ENCODE results near the gene HTRA2. TPM values are rescaled to one million over a fixed set of nuclear protein-coding genes. Genes with fewer than 3 reads are reported as not detected.

Gene HTRA2
- polyA plus RNA-seq, 1 donor from 2014 or later = 34.4 TPM

GRCh38 chr2:74566076-74566753, 36.5 kb downstream of the HTRA2 start:
- no peak overlapping the region for H3K4me3 Mint-ChIP-seq
- no peaks in the 10 kb centered on the region for H3K9me3 Mint-ChIP-seq

DNA sequence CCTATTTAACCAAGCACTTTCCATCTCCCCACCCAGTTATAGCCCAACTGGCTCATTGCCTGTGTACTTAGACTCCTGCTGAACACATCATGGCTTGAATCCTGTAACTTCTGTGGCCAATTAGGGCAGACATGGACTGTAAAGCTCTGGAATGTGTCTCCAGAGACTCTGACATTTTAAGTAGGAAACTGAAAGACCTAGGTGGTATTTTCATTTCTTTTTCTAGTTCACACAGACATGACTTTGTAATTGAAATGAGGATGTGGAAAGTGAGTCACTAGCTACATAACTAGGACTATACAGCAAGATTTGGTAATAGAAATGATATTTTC, 37.0 kb downstream of the HTRA2 start:
- peaks cover 3% of the 10 kb centered on the region for H3K36me3 Mint-ChIP-seq
- H3K4me1 Mint-ChIP-seq = peaks cover 1 to 6% (median 4%) of the 10 kb centered on the region in 3 donors
- no peak overlapping the region for H3K27ac Mint-ChIP-seq
- H3K4me3 Mint-ChIP-seq = no peak overlapping the region
- no peaks in the 10 kb centered on the region for H3K9me3 Mint-ChIP-seq
- H3K27me3 Mint-ChIP-seq = no peaks in the 10 kb centered on the region

More at GRCh38 chr2:74566076-74566753, 36.5 kb downstream of the HTRA2 start:
- Mint-ChIP-seq H3K27ac (peak overlapping the region in 1 of 3 donors; percentile 29), H3K4me1 (peaks cover 1 to 6% (median 4%) of the 10 kb centered on the region in 3 donors), H3K36me3 (peaks cover 4% of the 10 kb centered on the region), H3K27me3 (no peaks in the 10 kb centered on the region)

DNA sequence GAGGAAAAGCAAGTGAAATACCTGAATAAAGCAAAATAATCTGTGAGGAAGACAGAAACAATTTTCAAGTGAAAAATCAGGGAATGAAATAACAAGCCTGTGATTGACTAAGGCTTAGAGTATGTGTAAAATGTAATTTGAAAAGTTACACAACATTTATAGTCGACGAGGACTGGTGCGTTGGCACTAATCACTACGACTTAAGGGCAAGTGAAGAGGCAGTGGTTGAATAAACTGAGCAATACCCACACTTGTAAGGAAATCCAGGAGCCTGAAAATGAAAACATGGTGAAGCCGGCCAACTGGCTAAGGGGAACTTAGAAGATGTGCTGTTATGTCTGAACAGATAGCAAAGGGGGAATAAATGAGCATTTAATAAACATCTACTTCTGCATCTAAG, 38.1 kb downstream of the HTRA2 start:
- Mint-ChIP-seq H3K9me3 (no peaks in the 10 kb centered on the region), H3K27me3 (no peaks in the 10 kb centered on the region), H3K4me3 (no peak overlapping the region), H3K4me1 (peaks cover 6 to 8% (median 7%) of the 10 kb centered on the region in 3 donors), H3K36me3 (peaks cover 3% of the 10 kb centered on the region), H3K27ac (no peak overlapping the region)

DNA sequence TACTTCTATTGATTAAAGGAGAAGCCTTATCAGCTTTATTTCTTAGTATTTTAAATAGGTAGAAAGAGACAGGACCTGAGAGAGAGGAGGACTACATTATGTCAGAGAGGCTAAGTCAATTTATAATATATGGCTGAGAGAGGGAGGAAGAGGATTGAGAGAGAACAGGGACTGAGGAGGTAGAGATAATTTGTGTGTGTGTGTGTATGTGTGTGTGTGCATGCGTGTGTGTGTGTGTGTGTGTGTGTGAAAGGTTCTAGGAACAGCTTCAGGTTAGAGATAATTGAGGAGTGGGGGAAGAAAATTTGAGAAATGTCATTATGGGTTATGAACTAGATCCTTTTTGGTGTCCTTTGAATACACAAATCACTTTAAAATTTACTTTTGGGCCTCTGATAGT, 40.0 kb downstream of the HTRA2 start:
- H3K9me3 Mint-ChIP-seq = no peaks in the 10 kb centered on the region
- peak overlapping the region in 1 of 3 donors; percentile 58 for H3K27ac Mint-ChIP-seq
- peak overlapping the region in 1 of 4 donors; percentile 4 for H3K4me3 Mint-ChIP-seq
- peaks cover 3% of the 10 kb centered on the region for H3K27me3 Mint-ChIP-seq
- peaks cover 1% of the 10 kb centered on the region for H3K36me3 Mint-ChIP-seq
- H3K4me1 Mint-ChIP-seq = peaks cover 17 to 22% (median 18%) of the 10 kb centered on the region in 3 donors

DNA sequence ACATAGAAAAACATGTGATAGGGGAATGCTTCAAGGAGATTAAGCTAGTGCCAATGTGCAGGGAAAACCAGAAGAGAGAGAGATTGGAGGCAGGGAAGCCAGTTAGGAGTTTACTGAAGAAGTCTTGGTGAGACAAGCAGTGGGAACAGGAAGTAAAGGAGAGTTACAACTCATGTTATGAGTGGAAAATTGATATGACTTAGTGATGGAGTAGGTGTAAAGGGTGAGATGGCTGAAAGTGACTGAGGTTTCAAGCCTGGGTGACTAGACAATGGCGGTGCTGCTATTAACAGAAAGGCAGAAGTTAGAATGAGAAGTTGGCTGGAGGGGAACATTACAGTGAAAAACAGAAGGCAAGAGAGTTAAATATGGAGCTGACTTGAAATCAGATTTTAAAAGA, 41.3 kb downstream of the HTRA2 start:
- Mint-ChIP-seq H3K27me3 (peaks cover 3% of the 10 kb centered on the region), H3K9me3 (no peaks in the 10 kb centered on the region), H3K4me1 (peaks cover 18 to 23% (median 18%) of the 10 kb centered on the region in 3 donors), H3K27ac (no peak overlapping the region), H3K36me3 (no peaks in the 10 kb centered on the region), H3K4me3 (no peak overlapping the region)

DNA sequence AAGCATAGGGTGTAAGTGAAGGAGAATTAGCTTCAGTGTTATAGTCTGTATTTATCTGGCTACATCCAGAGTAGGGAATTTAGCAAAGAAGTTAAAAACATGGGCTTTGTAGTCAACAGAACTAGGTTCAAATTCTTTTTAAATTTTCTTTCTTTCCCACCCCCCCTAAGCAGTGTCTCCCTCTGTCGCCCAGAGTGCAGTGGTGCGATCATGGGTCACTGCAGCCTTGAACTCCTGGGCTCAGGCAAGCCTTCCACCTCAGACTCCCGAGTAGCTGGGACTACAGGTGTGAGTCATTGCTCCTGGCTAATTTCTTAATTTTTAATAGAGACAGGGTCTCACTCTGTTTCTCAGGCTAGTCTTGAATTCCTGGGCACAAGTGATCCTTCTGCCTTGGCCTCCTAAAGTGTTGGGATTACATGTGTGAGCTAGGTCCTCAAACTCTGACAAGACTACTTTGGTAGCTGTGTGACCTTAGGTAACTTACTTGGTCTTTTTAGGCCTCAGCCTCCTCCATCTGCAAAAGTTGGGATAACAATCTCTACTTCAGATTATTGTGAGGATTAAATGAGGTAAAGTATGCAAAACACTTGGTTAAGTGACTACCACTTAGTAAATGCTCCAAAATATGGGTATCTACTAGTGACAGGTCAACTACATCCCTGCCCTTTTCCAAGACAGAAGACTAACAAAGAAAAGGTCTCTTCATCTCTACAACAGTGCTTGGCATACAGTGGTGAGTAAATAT, 42.6 kb downstream of the HTRA2 start:
- Mint-ChIP-seq H3K4me1 (peaks cover 23 to 30% (median 30%) of the 10 kb centered on the region in 3 donors), H3K9me3 (no peaks in the 10 kb centered on the region), H3K4me3 (no peak overlapping the region), H3K27me3 (peaks cover 3% of the 10 kb centered on the region), H3K27ac (peak overlapping the region in 1 of 3 donors; percentile 69), H3K36me3 (no peaks in the 10 kb centered on the region)

GRCh38 chr2:74573747-74574562, 44.2 kb downstream of the HTRA2 start:
- Mint-ChIP-seq H3K27ac (peak overlapping the region; percentile 29 to 82 (median 75)), H3K36me3 (no peaks in the 10 kb centered on the region), H3K4me3 (peak overlapping the region; percentile 62 to 93 (median 78)), H3K4me1 (peaks cover 23 to 35% (median 26%) of the 10 kb centered on the region in 3 donors), H3K9me3 (no peaks in the 10 kb centered on the region), H3K27me3 (peaks cover 3% of the 10 kb centered on the region)

DNA sequence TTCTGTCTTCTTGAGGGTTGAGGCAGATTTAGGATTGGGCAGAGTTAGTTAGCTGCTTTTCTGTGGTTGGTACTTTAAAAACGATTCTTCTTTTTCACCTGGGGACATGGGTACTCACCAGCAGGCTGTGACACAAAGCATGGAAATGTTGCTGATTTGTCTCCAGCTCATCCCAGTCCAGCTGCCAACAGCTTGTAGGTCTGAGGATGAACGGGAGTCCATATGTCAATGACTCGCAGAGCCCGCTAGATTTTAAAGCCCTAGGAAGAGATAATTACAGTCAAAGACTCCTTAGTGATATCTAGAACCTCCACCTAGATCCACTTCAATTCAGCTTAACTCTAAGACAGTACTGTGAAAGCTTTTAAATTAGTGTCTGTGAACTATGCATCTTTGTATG, 45.6 kb downstream of the HTRA2 start:
- peak overlapping the region in 1 of 3 donors; percentile 17 for H3K27ac Mint-ChIP-seq
- H3K9me3 Mint-ChIP-seq = no peaks in the 10 kb centered on the region
- no peak overlapping the region for H3K4me3 Mint-ChIP-seq
- H3K4me1 Mint-ChIP-seq = peaks cover 21 to 34% (median 26%) of the 10 kb centered on the region in 3 donors
- peaks cover 3% of the 10 kb centered on the region for H3K27me3 Mint-ChIP-seq
- H3K36me3 Mint-ChIP-seq = no peaks in the 10 kb centered on the region

DNA sequence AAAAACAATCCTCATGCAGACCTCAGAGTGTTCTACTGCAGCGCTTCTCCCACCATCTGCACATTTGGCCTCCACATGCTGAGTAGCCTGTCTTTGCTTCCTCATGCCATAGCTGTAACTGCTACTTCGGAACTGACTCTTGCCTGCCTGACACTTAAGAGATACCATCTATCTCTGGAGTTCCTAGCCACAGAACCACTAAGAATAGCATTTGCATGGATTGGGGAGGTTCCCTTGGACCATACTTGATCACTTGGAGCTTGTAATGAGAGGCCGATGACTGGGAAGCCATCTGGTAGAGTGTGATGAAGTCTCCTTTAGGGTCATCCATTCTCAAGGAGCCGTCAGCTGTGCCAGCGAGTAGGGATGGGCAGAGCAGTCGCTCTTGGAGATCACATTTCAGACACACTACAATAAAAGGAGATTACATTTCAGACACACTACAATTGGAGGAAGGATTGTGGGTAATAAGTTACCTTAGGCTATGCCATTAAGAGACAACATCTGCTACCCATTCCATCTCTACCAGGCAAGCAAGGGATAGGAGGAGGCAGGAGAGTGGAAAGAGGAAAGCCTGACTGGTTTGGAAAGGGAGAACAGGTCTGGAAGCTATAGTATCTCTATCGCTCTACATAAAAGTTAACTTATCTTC, 46.6 kb downstream of the HTRA2 start:
- Mint-ChIP-seq H3K4me1 (peaks cover 21 to 34% (median 26%) of the 10 kb centered on the region in 3 donors), H3K27me3 (peaks cover 3% of the 10 kb centered on the region), H3K4me3 (no peak overlapping the region), H3K36me3 (no peaks in the 10 kb centered on the region), H3K27ac (no peak overlapping the region), H3K9me3 (no peaks in the 10 kb centered on the region)

- H3K27me3 Mint-ChIP-seq = peaks cover 3% of the 10 kb centered on the region
- no peak overlapping the region for H3K4me3 Mint-ChIP-seq
- peaks cover 21 to 34% (median 26%) of the 10 kb centered on the region in 3 donors for H3K4me1 Mint-ChIP-seq
- no peak overlapping the region for H3K27ac Mint-ChIP-seq
- no peaks in the 10 kb centered on the region for H3K9me3 Mint-ChIP-seq
- no peaks in the 10 kb centered on the region for H3K36me3 Mint-ChIP-seq
These were observed 47.1 kb downstream of the HTRA2 start for GRCh38 chr2:74576863-74577229.

DNA sequence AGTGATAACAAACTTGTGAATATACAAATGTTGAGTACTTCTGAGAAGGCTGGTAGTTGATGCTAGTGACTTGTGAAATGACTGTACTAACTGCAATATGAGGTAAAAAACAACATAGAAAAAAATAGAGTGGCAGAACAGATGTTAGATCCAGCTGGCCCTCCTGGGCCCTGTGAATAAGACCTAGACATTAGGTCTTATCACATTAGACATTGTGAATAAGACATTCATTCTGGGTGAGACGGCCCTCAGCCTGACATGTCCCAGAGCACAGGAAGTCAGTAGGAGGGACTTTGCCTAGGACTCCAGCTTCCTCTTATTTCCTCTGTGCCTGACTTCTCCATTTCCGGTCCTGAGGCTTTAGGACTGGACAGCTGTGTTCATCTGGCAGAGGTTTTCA, 47.7 kb downstream of the HTRA2 start:
- H3K4me3 Mint-ChIP-seq = no peak overlapping the region
- H3K27ac Mint-ChIP-seq = no peak overlapping the region
- H3K9me3 Mint-ChIP-seq = no peaks in the 10 kb centered on the region
- peaks cover 18 to 30% (median 26%) of the 10 kb centered on the region in 3 donors for H3K4me1 Mint-ChIP-seq
- no peaks in the 10 kb centered on the region for H3K36me3 Mint-ChIP-seq
- H3K27me3 Mint-ChIP-seq = peaks cover 3% of the 10 kb centered on the region

DNA sequence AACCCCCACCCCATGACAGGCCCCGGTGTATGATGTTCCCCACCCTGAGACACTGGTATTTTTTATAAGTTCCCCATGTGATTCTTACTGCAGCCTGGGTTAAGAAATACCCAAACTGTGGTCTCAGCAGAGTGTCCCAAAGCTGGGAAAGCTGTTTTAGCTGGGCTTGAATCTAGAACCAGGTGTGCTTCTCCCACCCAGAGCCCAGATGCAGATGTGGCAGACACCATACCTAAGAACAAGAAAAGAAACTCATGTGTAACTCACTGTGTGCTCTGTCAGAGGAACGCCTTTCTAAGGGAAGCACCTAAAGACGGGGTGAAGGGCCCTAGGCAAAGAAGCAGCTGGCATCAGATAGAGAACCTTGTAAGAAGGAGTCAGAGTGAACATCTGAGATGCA, 48.7 kb downstream of the HTRA2 start:
- Mint-ChIP-seq H3K9me3 (no peaks in the 10 kb centered on the region), H3K4me3 (no peak overlapping the region), H3K36me3 (no peaks in the 10 kb centered on the region), H3K4me1 (peaks cover 17 to 26% (median 25%) of the 10 kb centered on the region in 3 donors), H3K27ac (no peak overlapping the region), H3K27me3 (peaks cover 5% of the 10 kb centered on the region)

GRCh38 chr2:74581463-74581862, 51.7 kb downstream of the HTRA2 start:
- no peaks in the 10 kb centered on the region for H3K36me3 Mint-ChIP-seq
- H3K27ac Mint-ChIP-seq = no peak overlapping the region
- peaks cover 10 to 20% (median 11%) of the 10 kb centered on the region in 3 donors for H3K4me1 Mint-ChIP-seq
- H3K4me3 Mint-ChIP-seq = no peak overlapping the region
- no peaks in the 10 kb centered on the region for H3K9me3 Mint-ChIP-seq
- peaks cover 2% of the 10 kb centered on the region for H3K27me3 Mint-ChIP-seq

DNA sequence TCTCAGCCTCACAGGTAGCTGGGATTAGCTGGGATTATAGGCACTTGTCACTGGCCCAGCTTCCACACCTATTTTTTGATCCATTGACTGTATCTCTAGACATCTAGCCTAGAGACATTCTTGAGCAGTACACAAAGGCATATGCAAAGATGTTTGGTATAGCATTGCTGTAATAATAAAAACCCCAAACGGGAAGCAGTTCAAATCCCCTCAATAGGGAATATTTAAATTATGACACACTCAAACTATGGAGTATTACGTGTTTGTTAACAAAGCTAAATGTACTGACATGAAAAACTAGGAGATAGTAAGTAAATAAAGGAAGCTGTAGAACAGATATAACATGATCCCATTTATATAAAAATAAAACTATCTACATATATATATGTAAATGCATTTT, 52.5 kb downstream of the HTRA2 start:
- no peaks in the 10 kb centered on the region for H3K36me3 Mint-ChIP-seq
- H3K27ac Mint-ChIP-seq = no peak overlapping the region
- no peak overlapping the region for H3K4me3 Mint-ChIP-seq
- no peaks in the 10 kb centered on the region for H3K9me3 Mint-ChIP-seq
- peaks cover 4 to 15% (median 7%) of the 10 kb centered on the region in 3 donors for H3K4me1 Mint-ChIP-seq
- peaks cover 2% of the 10 kb centered on the region for H3K27me3 Mint-ChIP-seq
